HG02798 (cell line): ENCODE measurements around the gene SLU7.

Source experiments
- ATAC-seq: cut with Tn5 transposase; IDR thresholded peaks from one replicate; pipeline ENCODE4 v1.9.1; 2021; ENCODE audit warnings: mild to moderate bottlenecking; ENCODE audit not compliant: unreplicated experiment, poor library complexity

The SLU7 gene

GRCh38 chr5:160421625-160422258 lies 2.9 kb upstream of the SLU7 start, which contains the start of gene PTTG1:
PTTG1 (plus strand) TSS chr5:160421855; CDS start chr5:160422313, 458 bp downstream.
- ATAC-seq: peak; percentile 74

- no peak for ATAC-seq
Observed at GRCh38 chr5:160420331-160420610, 1.4 kb upstream of the SLU7 start.

GRCh38 chr5:160419458-160420330 lies 813 bp upstream of the SLU7 start:
- ATAC-seq: no peak

- ATAC-seq: peak; percentile 89
Observed at GRCh38 chr5:160399402-160400353, 19.2 kb downstream of the SLU7 start, which contains the start of gene FAM200C. FAM200C (minus strand) TSS chr5:160400054; CDS start chr5:160395490, 4,564 bp downstream.

- no peak for ATAC-seq
Observed at GRCh38 chr5:160398806-160399205, 20.1 kb downstream of the SLU7 start.

GRCh38 chr5:160397492-160397891 lies 21.4 kb downstream of the SLU7 start:
- ATAC-seq: no peak

- ATAC-seq: no peak
Observed at GRCh38 chr5:160395111-160395510, 23.8 kb downstream of the SLU7 start.

- no peak for ATAC-seq
Observed at GRCh38 chr5:160390787-160391696, 27.8 kb downstream of the SLU7 start.

GRCh38 chr5:160387445-160387844 lies 31.4 kb downstream of the SLU7 start:
- no peak for ATAC-seq

GRCh38 chr5:160385496-160385895 lies 33.4 kb downstream of the SLU7 start:
- no peak for ATAC-seq

- no peak for ATAC-seq
Observed at GRCh38 chr5:160384681-160385080, 34.2 kb downstream of the SLU7 start.

- no peak for ATAC-seq
Observed at GRCh38 chr5:160382346-160382745, 36.5 kb downstream of the SLU7 start.

- ATAC-seq: no peak
Observed at GRCh38 chr5:160380041-160380440, 38.8 kb downstream of the SLU7 start.

- ATAC-seq: no peak
Observed at GRCh38 chr5:160379511-160379910, 39.4 kb downstream of the SLU7 start.

- ATAC-seq: no peak
Observed at GRCh38 chr5:160378330-160378729, 40.6 kb downstream of the SLU7 start.

GRCh38 chr5:160377651-160378050 lies 41.2 kb downstream of the SLU7 start:
- no peak for ATAC-seq

GRCh38 chr5:160376416-160376815 lies 42.5 kb downstream of the SLU7 start:
- ATAC-seq: no peak

- ATAC-seq: no peak
Observed at GRCh38 chr5:160375701-160376100, 43.2 kb downstream of the SLU7 start.

- no peak for ATAC-seq
Observed at GRCh38 chr5:160375166-160375565, 43.7 kb downstream of the SLU7 start.

- ATAC-seq: no peak
Observed at GRCh38 chr5:160371294-160371693, 47.6 kb downstream of the SLU7 start.
